GM06990 (cell line): ENCODE measurements around the gene LASP1NB.
A peak's percentile ranks its signal among the peaks of the same experiment; 100 is the strongest.

Experiments
- DNase-seq: peaks from one replicate; pipeline ENCODE4 v3.0.0-alpha.2; 2011; ENCODE audit not compliant: insufficient read length; ENCODE audit errors: extremely low read depth
- H3K27me3 ChIP-seq: replicated peaks from 2 replicates; pipeline ENCODE4 v1.6.0; 2011; ENCODE audit warnings: low read length; ENCODE audit not compliant: control insufficient read depth, insufficient read depth
- H3K36me3 ChIP-seq: 2 replicates; pipeline ENCODE4 v1.5.1; 2011; ENCODE audit warnings: low read length; ENCODE audit not compliant: control insufficient read depth, insufficient read depth
- H3K4me3 ChIP-seq: replicated peaks from 2 replicates; pipeline ENCODE4 v1.5.1; 2011; ENCODE audit warnings: low read depth, mild to moderate bottlenecking, control low read depth, low read length
- CTCF ChIP-seq: IDR thresholded peaks from 2 replicates; pipeline ENCODE4 v1.5.1; 2011; ENCODE audit warnings: low read length, control low read depth, mild to moderate bottlenecking, inconsistent platforms; ENCODE audit not compliant: insufficient read depth, poor library complexity, severe bottlenecking

LASP1NB gene

GRCh38 chr17:38958326-38958725 lies 32.9 kb downstream of the LASP1NB start:
- no peak for DNase-seq
- H3K27me3 ChIP-seq = no peaks in the 10 kb centered on the region
- no peak overlapping the region for H3K4me3 ChIP-seq
- no peaks in the 10 kb centered on the region for H3K36me3 ChIP-seq
- no peak for TF ChIP-seq CTCF

- DNase-seq = no peak
- no peak overlapping the region for H3K4me3 ChIP-seq
- no peaks in the 10 kb centered on the region for H3K27me3 ChIP-seq
- no peak for TF ChIP-seq CTCF
- H3K36me3 ChIP-seq = no peaks in the 10 kb centered on the region
Measured at GRCh38 chr17:38958756-38959155, 33.3 kb downstream of the LASP1NB start.

GRCh38 chr17:38959508-38959907 lies 34.1 kb downstream of the LASP1NB start:
- H3K27me3 ChIP-seq = no peaks in the 10 kb centered on the region
- H3K4me3 ChIP-seq = no peak overlapping the region
- no peak for DNase-seq
- TF ChIP-seq CTCF = no peak
- no peaks in the 10 kb centered on the region for H3K36me3 ChIP-seq

- TF ChIP-seq CTCF = no peak
- no peak overlapping the region for H3K4me3 ChIP-seq
Measured at GRCh38 chr17:38960402-38960801, 35.0 kb downstream of the LASP1NB start.

GRCh38 chr17:38961413-38961812 lies 36.0 kb downstream of the LASP1NB start:
- Histone ChIP-seq H3K36me3 (no peaks in the 10 kb centered on the region), H3K27me3 (no peaks in the 10 kb centered on the region), H3K4me3 (no peak overlapping the region)
- DNase-seq = no peak
- TF ChIP-seq CTCF = no peak

More at GRCh38 chr17:38960402-38960801, 35.0 kb downstream of the LASP1NB start:
- no peak for DNase-seq
- H3K36me3 ChIP-seq = no peaks in the 10 kb centered on the region
- no peaks in the 10 kb centered on the region for H3K27me3 ChIP-seq

DNA sequence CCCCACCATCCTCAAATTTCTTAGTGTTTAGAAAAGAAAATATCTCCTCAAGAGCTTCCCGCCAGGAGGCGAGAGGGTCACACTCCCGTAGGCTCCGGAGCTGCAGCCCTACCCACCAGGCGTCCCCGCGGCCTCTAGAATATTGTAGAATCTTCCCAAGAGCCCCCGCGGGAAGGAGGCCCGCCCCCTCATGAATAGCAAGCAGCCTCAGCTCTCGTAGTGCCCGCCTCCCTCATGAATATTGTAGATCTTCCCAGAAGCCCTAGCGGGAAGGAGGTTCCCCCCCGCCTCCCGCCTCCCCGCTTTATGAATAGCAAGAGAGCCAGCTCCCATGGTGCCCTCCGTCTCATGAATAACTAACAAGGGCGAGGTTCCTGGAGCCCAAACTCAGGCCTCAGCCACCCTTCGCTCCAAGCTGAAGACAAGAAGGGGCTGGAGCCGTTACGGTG lies 41.9 kb downstream of the LASP1NB start, which contains the start of gene FBXO47:
TSS of gene FBXO47 (minus strand) at position 114 of the 449 bp plus-strand sequence. CDS start 4,378 bp downstream, outside the sequence.
- DNase-seq = peak; percentile 59
- no peak for TF ChIP-seq CTCF
- Histone ChIP-seq H3K4me3 (peak within 1 kb of the TSS; percentile 31), H3K27me3 (no peaks in the 10 kb centered on the region), H3K36me3 (no peaks in the 10 kb centered on the region)
